Duodenal mucosa (tissue), 2 donors: Measurements from ENCODE around the gene ATF7.
"Not testable (repeated sequence)": the region's sequence is repeated elsewhere in the genome, so short reads cannot be mapped to it uniquely, and the experiment has no call there.

Experiments
- H3K27ac ChIP-seq: one replicate; pipeline ENCODE4 v1.7.0; 2013; ENCODE audit warnings: low read depth, low read length
- H3K27me3 ChIP-seq, 2 donors: one replicate each; pipeline ENCODE4 v1.7.0; 2013; ENCODE audit warnings: low read length in 2 of 2, control low read depth in 1 of 2; ENCODE audit not compliant: insufficient read depth in 2 of 2, control insufficient read depth in 1 of 2
- H3K36me3 ChIP-seq, 2 donors: one replicate each; pipeline ENCODE4 v1.7.0; 2013; ENCODE audit warnings: low read length in 2 of 2, control low read depth in 1 of 2; ENCODE audit not compliant: insufficient read depth in 2 of 2, control insufficient read depth in 1 of 2
- H3K4me1 ChIP-seq, 2 donors: one replicate each; pipeline ENCODE4 v1.7.0; 2013; ENCODE audit warnings: low read length in 2 of 2, control low read depth in 1 of 2; ENCODE audit not compliant: insufficient read depth in 2 of 2, control insufficient read depth in 1 of 2
- H3K4me3 ChIP-seq, 2 donors: one replicate each; pipeline ENCODE4 v1.7.0; 2013; ENCODE audit warnings: low read length in 2 of 2, low read depth in 1 of 2
- H3K9ac ChIP-seq, 2 donors: one replicate each; pipeline ENCODE4 v1.7.0; 2013; ENCODE audit warnings: low read length in 2 of 2, low read depth in 1 of 2
- H3K9me3 ChIP-seq, 2 donors: one replicate each; pipeline ENCODE4 v1.7.0; 2013; ENCODE audit warnings: low read length in 2 of 2, control low read depth in 1 of 2; ENCODE audit not compliant: control insufficient read depth in 1 of 2

The ATF7 gene

DNA sequence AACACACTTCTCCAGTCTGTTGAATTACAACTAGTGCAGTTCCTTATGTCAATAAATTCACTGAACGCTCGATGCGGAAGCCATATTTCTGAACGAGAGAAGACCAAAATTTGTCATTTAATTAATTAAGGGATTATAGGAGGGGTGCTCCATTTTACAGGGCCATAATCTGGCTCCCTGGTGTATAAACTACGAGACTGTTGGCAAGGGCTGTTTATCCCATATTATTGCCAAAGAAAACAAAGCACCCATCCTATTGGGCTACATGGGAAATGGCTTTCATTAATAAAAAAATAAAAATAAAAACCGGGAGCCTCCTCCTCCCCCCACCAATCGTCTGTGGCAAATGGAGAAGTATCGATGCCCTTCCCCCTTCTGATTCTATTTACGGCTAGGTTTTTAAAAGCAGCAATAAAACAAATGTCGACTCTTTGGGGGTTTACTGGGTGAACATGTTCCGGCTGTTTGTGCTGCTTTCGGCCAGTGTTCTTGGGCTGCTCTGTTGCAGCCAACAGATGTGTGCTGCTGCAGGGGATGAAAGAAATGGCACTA is 24.8 kb downstream of the ATF7 start:
- Histone ChIP-seq H3K27me3 (no peaks in the 10 kb centered on the region), H3K4me1 (peaks cover 4 to 12% of the 10 kb centered on the region in 2 donors), H3K27ac (no peak overlapping the region), H3K9me3 (no peaks in the 10 kb centered on the region), H3K36me3 (peaks cover 0 to 4% of the 10 kb centered on the region in 2 donors), H3K9ac (no peak overlapping the region), H3K4me3 (no peak overlapping the region)

DNA sequence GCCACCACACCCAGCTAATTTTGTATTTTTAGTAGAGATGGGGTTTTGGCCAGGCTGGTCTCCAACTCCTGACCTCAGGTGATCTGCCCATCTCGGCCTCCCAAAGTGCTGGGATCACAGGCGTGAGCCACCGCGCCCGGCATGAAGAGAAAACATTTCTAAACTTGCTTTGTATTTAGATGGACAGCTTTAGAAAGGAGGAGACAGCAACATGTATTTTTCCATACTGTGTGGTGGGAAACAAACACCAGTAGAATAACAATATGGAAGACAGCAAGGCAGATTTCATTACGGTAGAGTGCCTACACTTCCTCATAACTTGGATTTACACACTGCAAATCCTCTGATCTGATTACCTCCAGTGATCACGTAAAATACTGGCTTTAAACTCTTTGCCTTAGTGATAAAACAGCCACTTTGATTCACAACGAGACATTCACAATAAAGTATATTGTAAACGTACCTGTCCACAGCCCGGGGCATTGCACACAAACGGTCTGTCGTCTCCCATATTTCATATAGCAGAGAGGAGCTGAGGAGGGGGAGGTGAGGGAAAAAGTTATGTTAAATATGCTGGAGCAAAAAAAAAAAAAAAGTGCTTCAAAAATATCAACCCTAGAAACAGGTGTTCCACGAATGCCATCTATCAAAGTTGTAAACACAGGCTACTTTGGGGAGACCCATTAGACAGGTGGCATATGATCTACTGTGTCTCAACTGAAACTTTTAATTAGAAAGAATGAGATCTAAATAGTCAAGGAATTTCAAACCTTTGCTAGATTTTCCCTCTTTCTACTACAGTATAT is 25.5 kb downstream of the ATF7 start:
- no peak overlapping the region for H3K4me3 ChIP-seq
- no peaks in the 10 kb centered on the region for H3K27me3 ChIP-seq
- peaks cover 0 to 4% of the 10 kb centered on the region in 2 donors for H3K36me3 ChIP-seq
- peaks cover 4 to 12% of the 10 kb centered on the region in 2 donors for H3K4me1 ChIP-seq
- H3K27ac ChIP-seq: no peak overlapping the region
- H3K9me3 ChIP-seq: no peaks in the 10 kb centered on the region
- H3K9ac ChIP-seq: no peak overlapping the region

DNA sequence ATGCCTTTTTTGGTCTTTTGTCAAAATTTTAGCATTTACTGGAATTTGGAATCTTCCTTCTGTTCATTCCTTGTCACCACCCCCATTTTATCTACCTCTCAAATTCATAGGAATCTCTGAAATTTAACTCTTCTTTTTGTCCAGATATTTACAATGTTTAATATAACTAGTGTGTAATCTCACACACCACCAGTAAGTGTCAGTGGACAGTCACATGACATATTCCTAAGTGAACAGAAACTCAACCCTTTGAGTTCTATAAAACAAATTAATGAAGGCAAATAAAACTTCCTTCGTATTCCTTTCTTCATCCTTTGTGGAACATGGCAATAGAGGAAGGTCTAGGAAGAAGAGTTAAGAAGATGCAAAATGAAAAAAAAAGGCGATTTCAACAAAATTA is 26.6 kb downstream of the ATF7 start:
- no peak overlapping the region for H3K27ac ChIP-seq
- H3K36me3 ChIP-seq: peaks cover 0 to 4% of the 10 kb centered on the region in 2 donors
- no peak overlapping the region for H3K4me3 ChIP-seq
- H3K9me3 ChIP-seq: no peaks in the 10 kb centered on the region
- H3K27me3 ChIP-seq: no peaks in the 10 kb centered on the region
- H3K4me1 ChIP-seq: peaks cover 4 to 18% of the 10 kb centered on the region in 2 donors
- H3K9ac ChIP-seq: no peak overlapping the region

DNA sequence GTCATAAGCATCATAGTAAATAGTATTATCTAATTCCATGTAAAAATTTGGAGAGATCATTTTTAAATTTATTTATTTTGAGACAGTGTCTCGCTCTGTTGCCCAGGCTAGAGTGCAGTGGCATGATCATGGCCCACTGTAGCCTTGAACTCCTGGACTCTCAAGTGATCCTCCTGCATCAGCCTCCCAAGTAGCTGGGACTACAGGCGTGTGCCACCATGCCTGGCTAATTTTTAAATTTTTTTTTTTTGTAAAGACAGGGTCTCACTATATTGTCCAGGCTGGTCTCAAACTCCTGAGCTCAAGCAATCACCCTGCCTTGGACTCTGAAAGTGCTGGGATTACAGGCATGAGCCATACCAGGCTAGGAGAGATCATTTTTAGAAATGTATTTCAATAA is 27.2 kb downstream of the ATF7 start:
- H3K9me3 ChIP-seq, H3K27ac ChIP-seq, H3K27me3 ChIP-seq, H3K4me3 ChIP-seq, H3K36me3 ChIP-seq, H3K9ac ChIP-seq: not testable (repeated sequence)
- H3K4me1 ChIP-seq: peaks cover 4 to 17% of the 10 kb centered on the region in 2 donors

DNA sequence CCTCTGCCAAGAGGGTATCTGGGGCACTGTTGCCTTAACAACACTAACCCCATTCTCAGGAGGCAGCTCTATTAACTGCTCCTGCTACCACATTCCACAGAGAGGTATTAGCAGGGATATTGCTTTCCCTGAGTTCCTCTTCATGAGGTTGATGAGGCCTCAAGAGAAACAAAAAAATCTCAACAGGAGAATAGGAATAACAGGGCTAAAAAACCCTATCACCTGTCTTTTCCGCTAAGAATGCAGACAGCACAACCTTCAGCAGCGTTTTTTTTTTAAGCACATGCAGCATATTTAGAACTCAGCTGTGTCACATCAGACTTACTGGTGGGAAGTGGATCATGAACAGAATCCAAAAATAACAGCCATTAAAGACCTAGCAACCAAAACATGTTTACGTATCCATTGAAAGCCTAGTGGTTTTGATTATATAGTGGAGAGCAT is 29.2 kb downstream of the ATF7 start:
- Histone ChIP-seq H3K4me3 (no peak overlapping the region), H3K9ac (no peak overlapping the region), H3K27me3 (no peaks in the 10 kb centered on the region), H3K9me3 (no peaks in the 10 kb centered on the region), H3K4me1 (peaks cover 4 to 14% of the 10 kb centered on the region in 2 donors), H3K27ac (peak overlapping the region; percentile 30), H3K36me3 (peaks cover 0 to 4% of the 10 kb centered on the region in 2 donors)

DNA sequence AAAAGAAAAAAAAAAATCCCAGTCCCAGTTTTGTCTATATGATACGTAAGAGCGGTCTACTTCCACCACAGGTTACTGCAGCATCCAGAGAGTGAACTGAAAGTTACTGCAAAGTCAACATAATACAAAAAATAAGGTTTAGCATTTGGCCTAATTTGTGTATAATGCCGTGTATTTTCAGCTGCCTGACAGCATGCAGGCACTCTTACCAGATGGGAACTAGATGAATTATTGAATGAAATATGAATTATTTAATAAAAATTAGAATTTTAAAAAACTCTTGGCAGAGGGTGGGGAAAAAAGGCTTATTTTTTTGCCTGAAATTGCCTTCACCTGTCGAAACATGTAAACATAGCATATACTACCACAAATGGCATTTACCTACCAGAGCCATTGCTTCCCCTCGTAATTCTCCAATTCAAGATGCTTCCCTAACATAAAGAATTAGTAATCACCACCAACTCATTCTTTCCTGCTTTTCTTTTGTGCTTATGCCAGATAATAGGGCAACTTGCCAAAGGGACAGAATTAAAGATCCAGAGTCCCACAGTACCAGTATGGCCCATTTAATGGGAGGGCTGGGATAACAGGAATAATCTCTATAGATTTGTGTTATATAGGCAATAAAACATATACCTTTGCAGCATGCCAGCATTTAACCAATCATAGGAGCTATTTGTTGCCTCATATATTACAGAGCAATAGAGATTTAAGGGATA is 31.1 kb downstream of the ATF7 start:
- H3K9ac ChIP-seq: no peak overlapping the region
- peaks cover 4 to 32% of the 10 kb centered on the region in 2 donors for H3K4me1 ChIP-seq
- H3K9me3 ChIP-seq: no peaks in the 10 kb centered on the region
- H3K36me3 ChIP-seq: no peaks in the 10 kb centered on the region
- H3K4me3 ChIP-seq: no peak overlapping the region
- H3K27me3 ChIP-seq: no peaks in the 10 kb centered on the region
- no peak overlapping the region for H3K27ac ChIP-seq

DNA sequence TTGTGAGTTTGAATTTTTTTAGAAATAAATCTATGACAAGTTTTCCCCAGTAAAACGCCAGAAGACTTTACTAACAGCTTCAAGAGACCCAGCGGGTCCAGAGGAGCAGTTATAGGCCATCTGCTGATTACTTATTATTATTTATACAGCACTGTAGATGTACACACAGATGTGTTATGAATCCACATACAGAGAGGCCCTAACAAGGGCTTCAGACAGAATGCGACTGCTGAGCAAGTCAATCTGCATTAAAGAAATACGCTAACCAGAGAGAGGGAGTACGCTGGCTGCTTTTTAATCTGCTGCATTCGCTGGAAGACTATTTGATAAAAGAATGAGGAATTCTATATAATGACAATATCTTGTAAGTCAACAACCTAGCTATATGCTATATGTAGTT is 32.5 kb downstream of the ATF7 start:
- Histone ChIP-seq H3K4me1 (peaks cover 4 to 34% of the 10 kb centered on the region in 2 donors), H3K36me3 (no peaks in the 10 kb centered on the region), H3K9me3 (no peaks in the 10 kb centered on the region), H3K9ac (no peak overlapping the region), H3K4me3 (no peak overlapping the region), H3K27me3 (no peaks in the 10 kb centered on the region), H3K27ac (no peak overlapping the region)

DNA sequence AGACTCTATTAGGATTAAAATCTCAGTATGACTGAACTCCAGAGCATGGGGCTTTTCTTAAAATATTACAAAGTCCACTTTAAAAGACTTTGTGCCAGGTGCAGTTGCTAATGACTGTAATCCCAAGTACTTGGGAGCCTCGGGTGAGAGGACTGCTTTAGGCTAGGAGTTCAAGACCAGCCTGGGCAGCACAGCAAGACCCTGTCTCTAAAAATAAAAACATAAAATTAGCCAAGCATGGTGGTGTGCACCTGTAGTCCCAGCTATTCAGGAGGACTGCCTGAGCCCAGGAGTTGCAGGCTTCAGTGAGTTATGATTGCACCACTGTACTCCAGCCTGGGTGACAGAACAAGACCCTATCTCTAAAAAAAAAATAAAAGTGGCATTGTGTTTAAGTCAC is 33.2 kb downstream of the ATF7 start:
- Histone ChIP-seq H3K9ac (no peak overlapping the region), H3K36me3 (no peaks in the 10 kb centered on the region), H3K27me3 (no peaks in the 10 kb centered on the region), H3K4me1 (peaks cover 4 to 34% of the 10 kb centered on the region in 2 donors), H3K4me3 (no peak overlapping the region), H3K9me3 (no peaks in the 10 kb centered on the region), H3K27ac (no peak overlapping the region)

DNA sequence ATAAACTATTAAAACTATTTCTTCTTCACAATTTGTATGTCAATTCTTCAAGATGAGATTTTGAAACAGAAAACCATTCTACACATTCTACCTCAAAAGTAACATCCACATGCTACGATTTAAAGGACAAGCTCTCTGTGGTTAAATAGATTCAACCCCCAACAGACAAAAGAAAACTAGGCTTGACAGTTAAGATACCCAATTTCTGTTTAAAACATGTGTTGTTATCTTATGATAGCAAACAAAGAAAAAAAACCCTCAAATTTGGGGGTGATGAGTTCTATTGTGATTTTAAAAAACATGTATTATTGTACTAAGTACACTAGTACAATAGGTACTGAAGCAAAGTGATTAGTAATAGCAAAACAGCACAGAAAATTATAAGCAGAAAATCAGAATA is 33.8 kb downstream of the ATF7 start:
- Histone ChIP-seq H3K27me3 (no peaks in the 10 kb centered on the region), H3K27ac (no peak overlapping the region), H3K4me1 (peaks cover 4 to 34% of the 10 kb centered on the region in 2 donors), H3K36me3 (no peaks in the 10 kb centered on the region), H3K9me3 (no peaks in the 10 kb centered on the region), H3K4me3 (no peak overlapping the region), H3K9ac (no peak overlapping the region)
